HTERT RPE-1 (cell line): ENCODE data around the gene PRSS57.

Experiments used
- in situ Hi-C: fragments of 300-500 bp; cut with MboI; formaldehyde crosslinking; loops from 4 replicates; pipeline ENCODE4 v1.14.3; 2020; ENCODE audit warnings: low sequenced_read_pairs

Gene PRSS57

DNA sequence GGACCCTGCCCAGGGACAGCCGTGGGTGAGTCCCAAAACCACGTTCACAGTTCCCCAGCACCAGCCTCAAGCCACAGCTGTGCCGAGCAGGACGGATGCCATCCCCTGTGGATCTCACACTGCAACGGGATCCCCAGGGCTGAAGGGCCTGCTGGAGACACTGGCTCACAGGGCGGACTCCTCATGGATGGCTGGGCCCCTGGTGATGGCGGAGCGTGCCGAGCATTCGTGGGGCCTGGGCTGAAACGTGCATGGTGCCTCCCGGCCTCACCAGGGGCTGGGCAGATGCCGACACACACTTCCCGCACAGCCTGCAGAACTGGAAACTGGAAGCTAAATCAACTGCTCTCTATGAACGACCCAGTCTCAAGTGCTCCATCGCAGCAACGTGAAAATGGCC lies 41.8 kb downstream of the PRSS57 start:
- in situ Hi-C loops = no loop called here

DNA sequence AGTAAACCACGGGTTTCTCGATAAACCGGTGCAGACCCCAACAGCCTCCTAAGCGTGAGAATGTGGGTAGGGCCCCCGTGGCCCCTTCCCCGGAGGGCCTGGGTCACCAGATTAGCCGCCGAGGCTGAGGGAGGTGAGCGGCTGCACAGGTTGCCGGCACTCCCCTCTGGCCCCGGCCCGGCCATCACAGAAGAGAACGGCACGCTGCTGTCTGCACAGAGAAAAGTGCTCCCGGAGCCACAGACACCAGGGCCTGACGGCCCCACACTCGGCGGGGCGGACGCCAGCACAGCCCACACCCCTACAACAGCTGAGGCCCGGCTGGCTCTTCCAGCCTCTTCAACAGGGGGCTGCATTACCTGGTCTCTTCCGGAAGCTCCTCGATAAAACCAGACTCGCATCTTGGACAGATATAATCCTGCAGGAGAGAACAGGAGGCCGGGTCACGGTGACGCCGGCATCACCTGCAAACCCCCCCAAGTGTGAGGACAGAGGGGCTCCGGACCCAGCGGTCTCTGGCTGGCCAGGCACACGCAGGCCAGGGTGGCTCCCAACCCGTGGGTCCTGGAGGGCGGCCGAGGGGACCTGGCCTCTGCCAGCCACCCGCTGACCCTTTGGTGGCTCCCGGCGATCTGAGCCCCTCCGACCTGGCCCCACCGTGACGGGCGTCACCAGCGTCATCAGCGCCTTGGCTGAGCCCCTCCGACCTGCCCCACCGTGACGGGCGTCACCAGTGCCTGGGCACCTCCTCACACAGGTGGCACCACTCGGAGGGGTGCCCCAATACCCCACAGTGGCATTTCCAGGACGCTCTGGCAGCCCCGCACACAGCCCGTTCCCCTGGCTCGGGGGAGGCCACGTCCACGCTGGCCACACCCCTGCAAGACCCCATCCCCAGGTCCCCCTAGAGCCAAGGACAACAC lies 42.5 kb downstream of the PRSS57 start:
- in situ Hi-C loops = no loop called here

DNA sequence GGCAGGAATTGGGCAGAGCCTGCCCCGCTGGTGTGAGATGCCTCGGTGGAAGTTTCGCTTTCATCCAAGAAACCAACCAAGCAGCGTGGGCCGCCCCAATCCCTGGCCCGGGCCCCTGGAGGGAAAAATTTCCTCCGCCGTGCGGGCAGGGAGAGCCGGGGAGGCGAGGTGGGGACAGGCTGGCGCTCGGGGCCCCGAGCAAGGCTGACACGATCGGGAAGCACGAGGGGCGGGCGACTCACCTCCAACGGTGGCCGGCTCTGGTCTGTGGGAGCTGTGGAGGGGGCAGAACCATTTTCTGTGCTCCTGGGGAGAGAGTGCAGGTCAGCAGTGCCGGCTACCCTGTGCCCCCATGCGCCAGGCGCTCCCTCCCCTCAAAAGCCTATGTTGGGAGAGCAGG lies 43.3 kb downstream of the PRSS57 start:
- in situ Hi-C loops = no loop called here

DNA sequence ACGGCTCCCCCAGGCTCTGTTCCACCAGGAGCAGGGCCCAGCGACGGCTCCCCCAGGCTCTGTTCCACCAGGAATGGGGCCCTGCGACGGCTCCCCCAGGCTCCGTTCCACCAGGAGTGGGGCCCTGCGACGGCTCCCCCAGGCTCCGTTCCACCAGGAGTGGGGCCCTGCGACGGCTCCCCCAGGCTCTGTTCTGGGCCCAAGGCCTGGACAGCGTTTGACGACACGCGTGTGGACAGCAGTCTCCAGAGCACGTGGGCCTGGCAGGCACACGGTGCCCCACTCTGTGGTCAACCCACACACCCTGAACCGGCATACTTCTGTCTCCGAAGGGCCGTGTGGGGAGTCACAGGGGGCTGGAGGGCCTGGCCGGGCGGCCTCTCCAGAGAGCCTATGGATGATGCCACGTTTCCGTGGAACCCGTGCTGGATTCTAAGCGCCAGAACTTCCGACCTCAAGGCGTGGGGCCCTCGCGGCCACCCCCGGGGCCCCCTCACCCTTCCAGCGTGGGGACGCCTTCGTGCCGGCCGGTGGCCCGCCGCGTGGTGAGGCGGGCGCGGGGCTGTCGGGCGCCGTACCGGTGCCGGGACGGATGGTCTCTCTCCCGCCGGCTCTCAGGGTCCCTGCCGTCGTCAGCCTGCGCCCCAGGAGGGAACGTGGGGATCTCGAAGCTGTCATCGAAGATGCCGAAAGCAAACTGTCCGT lies 44.0 kb downstream of the PRSS57 start:
- in situ Hi-C loops = no loop called here

DNA sequence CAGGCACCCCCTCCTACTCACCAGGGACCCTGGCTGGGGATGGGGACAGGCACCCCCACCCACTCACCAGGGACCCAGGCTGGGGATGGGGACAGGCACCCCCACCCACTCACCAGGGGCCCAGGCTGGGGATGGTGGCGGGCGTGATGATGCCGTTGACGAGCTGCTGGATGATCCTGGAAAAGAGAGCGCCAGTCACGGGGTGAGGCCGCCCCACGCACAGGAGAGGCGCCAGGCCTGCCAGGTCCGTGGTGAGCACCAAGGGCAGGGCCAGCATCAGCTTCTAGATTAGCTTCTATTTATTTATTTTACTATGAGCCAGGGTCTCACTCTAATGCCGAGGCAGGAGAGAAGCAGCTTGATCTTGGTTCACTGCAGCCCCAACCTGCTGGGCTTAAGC lies 45.1 kb downstream of the PRSS57 start:
- in situ Hi-C loops = no loop called here

DNA sequence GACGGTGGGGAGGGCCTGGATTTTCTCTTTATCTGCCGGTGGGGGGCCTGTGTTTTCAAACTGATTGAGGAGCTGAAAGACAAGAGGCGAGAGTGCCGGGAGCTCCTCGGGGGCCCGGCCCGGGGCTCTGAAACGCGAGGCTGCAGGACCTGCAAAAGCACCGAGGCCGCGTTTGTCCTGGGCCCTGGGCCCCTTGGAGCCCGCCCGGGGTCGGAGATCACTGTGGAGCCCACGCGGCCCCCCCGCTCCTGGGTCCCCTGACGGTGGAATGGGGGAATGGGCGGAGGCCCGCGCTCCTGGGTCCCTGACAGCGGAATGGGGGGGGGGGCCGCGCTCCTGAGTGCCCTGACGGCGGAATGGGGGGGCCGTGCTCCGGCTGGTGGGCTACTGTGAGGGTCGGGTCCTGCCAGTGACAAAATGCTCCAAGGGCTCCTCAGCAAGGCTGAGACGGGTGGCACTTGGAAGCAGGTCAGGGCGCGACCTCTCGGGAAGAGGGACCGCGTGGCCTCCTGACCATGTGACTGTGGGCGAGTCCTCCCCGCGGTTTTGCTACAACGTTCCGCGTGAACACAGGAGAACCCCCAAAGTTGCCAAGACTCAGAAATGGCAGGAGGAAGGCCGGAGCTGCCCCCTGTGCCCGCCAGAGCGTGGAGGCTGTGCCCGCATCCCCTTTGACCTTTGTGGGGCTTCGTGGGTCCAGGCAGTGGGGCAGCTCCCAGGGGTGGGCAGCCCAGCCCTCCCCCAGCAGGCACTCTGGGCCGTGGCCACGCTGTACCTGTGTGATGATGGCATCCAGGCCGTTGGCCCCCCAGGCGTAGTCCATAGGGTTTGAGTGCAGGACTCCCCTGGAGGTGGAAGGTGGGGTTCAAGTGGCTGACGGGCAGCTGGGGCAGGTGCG lies 46.1 kb downstream of the PRSS57 start:
- in situ Hi-C loops = no loop called here

DNA sequence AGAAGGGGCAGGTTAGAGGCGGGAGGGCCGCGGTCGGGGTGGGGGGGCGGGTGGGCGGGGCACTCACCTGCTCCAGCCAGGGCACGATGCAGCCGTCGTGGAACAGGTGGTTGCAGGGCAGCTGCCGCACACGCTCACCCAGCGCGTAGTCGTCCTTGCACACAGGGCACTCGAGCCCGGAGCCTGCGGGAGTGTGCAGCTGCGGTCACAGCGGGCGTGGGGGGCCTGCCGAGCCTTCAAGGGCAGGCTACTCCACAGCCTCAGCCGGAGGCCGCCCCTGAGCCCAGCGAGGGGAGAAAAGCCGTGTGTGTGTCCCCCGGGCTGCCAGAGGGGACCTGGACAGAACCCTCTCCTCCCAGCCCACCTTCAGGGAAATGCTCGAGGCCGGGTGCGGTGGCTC lies 46.9 kb downstream of the PRSS57 start:
- in situ Hi-C loops = no loop called here

DNA sequence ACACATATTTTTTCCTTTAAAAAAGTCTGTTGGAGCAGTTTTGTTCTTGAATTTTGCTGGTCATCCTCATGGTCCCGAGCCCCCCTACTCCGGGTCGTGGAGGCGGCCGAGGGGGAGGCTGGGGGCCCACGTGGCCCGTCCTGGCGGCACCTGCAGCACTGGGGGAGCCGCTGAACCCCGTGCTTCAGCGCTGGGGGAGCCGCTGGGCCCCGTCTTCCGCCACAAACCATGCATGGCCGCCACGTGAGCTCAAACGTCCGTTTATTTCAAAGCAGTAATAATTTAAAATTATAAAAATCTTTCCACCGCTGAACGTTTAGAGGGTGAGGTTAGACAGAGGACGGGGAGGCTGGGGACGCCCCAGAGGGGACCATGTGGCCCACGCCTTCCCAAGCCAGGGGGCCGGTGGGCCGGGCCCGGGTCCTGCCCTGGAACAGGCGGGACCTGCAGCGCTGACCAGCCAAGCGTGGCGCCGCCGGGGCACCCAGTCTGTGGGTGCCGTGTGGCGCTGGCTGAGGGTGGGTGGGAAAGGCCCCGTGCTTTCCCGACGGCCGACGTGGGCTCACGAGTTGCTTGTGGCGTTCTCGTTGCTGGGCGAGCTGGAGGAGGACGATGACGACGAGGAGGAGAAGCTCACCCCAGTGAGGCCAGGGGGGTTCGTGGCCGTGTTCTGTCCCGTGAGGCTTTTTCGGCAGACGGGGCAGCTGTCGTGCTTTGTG lies 47.5 kb downstream of the PRSS57 start:
- in situ Hi-C loops = no loop called here

DNA sequence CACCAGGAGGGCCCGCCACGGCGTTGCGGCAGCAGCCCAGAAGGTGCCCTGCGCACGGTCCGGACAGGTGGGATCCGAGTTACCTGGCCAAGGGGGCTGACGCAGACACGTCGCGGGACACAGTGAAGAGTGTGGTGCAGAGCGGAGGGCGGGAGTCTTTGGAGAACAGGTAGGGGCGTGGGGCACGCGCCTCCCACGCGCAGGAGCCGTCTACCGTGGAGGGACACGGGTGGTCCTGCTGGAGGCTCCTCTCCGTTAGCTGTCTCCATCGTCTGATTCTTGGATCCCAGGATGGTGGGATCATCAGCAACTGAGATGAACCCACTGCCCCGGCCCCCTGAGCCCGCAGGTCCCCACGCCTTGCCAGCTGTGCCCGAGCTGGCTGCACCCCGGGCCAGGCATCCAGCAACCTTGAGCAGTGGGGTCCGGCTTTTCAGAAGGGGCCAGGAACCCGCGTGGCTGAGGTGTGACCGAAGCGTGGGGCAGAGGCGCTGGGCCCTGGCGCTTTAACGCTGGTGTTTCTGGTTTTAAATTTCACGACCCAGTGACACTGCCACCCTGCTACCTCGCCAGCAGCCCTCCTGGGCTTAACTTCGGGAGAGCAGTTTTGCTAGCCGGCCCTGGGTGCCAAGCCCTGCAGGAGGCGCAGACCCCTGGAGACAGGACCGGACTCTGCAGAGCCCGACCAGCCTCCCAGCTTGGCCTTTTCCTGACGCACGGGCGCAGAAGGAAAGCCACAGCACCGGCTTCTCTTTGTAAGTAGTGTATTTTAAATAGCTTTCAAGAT lies 48.3 kb downstream of the PRSS57 start:
- in situ Hi-C loops = no loop called here

DNA sequence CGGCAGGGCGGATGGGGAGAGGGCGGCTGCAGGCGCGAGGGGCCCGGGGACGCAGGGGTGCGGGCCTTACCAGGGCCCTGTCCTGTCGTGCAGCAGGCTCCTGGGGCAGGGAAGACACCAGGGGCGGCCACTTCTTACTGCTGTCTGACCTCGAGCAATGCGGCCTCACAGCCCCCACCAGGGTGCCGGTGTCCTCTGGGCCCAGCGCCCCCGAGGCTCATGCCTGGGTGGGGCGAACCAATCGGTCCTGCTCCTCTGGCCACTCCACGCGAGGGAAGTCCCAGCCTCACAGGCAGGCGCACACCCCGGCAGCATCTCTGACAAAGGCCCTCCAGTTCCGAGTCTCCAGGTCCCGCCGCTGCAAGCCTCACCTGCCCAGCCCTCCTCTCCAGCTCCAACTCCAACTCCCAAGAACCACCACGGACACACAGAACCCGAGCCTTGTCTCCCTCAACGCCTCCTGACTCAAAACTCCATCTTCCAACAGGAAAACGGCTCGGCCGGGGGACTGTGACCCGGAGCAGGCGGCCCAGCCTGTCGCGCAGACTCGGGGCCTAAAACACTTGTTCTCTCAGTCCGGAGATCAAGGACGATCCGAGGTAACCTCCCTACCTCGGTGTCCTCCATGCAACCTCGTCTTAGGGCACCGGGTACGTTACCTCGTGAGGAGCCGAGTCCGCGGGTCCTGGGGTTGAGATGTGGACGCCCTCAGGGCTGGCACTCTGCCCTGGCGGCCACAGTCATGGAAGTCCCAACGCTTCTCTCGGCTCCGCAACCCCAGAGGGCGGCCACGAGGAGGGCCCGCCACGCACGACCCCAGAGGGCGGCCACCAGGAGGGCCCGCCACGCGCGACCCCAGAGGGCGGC lies 49.1 kb downstream of the PRSS57 start:
- in situ Hi-C loops = no loop called here

DNA sequence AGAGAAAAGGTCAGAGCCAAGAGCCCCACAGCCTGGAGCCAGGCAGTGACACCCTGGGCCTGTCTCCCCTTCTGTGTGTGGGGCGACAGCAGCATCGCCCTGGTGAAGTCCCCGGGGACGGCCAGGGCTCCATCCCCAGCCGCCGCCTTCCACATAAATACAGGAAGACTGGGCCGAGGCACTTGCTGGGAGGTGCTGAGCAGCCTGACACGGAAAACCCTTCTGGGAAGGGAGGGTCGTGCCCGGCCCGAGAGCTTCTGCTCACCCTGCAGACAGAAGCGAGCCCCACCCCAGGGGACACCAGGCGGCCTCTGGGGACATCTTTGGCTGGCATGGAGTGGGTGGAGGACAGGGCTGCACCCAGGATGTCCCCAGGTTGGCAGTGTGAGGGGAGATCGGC lies 50.5 kb downstream of the PRSS57 start:
- in situ Hi-C loops = no loop called here

DNA sequence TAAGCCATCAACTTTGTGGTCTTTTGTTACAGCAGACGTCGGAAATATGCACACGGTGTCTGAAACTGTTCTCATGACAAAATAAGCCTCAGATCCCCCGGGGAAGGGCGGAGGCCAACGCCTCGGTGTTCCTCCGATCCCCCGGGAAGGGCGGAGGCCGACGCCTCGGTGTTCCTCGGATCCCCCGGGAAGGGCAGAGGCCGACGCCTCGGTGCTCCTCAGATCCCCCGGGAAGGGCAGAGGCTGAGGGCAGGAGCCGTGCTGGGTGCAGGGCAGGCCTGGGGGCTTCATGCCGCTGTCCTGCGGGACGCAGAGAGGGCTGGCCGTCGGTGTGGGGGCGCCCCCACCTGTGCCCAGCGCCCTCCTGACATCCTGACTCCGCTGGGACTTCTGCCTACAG lies 50.9 kb downstream of the PRSS57 start:
- in situ Hi-C loops = no loop called here

DNA sequence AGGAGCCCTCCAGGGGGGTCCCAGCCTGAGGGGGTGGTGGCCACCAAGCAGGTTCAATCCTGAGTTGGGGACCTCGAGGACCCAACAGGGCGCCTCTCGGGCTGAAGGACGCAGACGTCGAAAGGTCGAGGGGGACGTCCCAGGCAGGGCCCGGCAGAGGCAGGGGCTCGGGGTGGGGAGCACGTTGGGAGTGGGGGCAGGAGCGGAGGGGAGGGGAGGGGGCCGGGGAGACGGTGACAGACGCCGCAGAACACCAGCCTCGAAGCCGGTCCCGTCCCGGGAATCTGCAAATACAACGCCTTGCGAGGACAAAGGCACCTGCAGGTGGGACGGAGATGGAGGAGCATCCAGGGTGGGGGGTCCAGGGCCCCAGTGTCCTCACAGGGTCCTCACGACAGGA lies 51.5 kb downstream of the PRSS57 start:
- in situ Hi-C loops = no loop called here

DNA sequence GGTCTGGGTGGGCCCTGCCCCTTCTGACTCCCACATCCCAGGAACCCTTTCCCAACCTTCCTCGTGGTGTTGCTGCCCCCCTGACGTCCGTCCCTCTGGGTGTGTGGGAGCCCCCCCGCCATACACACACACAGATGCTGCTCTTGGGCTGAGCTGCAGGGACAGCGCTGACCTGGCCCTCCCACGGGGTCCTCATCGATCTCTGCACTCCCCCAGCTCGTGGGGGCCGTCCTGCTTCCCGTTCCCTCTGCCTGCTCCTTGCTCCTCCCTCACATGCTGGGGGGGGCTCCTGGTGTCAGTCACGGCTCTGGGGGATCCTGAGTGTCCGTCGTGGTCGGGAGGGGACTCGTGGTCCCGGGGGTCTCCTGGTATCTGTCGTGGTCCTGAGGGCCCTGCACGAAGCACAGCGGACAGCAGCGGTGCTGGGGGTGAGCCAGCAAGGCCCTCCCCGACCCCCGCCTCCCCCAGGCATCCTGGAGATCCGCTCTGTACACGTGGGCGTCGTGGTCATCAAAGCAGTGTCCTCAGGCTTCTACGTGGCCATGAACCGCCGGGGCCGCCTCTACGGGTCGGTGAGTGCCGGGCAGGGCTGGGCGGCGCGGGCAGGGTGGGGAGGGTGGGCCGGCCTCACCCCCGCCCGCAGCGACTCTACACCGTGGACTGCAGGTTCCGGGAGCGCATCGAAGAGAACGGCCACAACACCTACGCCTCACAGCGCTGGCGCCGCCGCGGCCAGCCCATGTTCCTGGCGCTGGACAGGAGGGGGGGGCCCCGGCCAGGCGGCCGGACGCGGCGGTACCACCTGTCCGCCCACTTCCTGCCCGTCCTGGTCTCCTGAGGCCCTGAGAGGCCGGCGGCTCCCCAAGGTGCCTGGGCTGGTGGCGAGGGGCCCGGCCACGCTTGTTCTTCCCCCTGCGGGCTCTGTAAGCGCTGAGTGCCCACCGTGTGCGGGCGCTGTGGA lies 52.2 kb downstream of the PRSS57 start:
- in situ Hi-C loops = no loop called here

DNA sequence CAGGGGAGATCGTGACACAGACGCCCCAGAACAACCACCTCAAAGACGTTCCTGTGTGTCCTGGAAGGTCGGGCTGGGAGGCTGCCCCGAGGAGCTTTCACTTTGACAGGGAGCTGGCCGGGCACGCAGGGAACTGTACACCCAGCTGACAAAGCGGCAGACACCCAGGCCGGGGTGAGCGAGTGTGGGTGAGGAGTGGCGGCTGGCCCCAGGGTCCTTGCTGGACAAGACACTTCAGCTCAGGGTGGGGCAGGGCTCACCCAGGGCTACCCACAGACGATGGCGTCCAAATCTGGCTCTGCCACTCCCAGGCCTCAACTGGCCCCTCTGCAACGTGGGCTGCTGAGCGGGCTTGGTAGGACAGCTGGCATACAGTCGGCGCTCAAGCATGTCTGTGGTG lies 53.5 kb downstream of the PRSS57 start:
- in situ Hi-C loops = no loop called here

DNA sequence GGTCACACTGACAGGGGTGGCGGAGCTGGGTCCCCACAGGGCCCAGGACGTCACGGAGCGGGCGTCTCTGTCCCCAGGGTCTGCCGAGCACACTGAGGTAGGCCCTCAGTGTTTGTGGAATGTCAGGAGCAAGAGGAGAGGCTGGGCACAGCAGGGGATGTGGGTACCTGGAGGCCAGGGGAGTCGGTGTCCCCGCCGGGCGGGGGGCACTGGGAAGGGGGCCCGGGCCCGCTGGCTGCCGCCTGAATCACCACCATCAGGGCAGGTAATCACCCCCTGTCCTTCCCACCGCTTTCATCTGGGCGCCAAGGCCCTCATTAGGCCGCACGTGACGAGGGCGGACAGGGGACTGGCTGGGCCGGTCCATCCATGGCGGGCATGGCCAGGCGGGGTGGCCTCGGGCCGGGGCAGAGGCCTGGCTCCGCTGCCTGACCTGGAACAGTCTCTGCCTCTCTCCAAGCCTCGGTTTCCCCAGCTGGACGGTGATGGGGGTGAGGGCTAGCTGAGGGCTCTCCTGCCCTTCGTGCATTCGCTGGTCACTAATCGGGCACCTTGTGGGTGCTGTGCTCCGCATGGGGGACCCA lies 54.6 kb downstream of the PRSS57 start:
- in situ Hi-C loops = no loop called here

DNA sequence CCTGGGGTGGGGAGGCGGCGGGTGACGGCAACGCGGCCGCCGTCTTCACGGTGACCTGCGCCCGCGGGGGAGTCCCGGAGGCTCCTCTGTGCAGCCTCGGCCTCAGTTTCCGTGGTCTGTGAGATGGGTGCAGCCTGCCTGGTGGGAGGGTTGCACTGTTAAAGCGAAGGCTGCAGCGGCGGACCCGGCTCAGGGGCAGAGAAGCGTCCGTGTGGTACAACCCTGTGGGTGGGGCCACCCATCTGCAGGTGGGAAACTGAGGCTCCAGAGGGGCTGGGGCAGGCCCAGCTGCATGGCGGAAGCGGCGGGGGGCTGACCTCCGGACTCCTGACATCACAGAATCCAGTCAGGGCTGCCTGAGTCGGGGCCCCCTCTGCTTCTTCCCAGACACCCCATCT lies 55.1 kb downstream of the PRSS57 start:
- in situ Hi-C loops = no loop called here
